H1 (cell line): Measurements from ENCODE around the gene C17orf114.

Experiments
- CTCF ChIA-PET: fragments of 300-600 bp; sonication (Branson Sonifier 250); formaldehyde crosslinking; loops from one replicate; lab custom pipeline; 2021; ENCODE audit not compliant: partially characterized antibody; lab: Charles Lee
- POLR2A ChIA-PET: fragments of 300-600 bp; sonication (Branson Sonifier 250); formaldehyde crosslinking; loops from one replicate; lab custom pipeline; 2021; ENCODE audit warnings: inconsistent platforms; ENCODE audit not compliant: partially characterized antibody; lab: Charles Lee
- DNase-seq, 2 experiments: peaks; one replicate each; pipeline versions ENCODE4 v3.0.0 to v3.0.0-alpha.2; 2010 to 2022; ENCODE audit warnings: low spot score in 2 of 2, low read depth in 1 of 2, mixed read lengths in 1 of 2
- FAIRE-seq: peaks from 2 replicates; lab custom pipeline; 2011; peaks lifted over from hg19 to GRCh38; lab: Jason Lieb, UNC
- H2AFZ ChIP-seq: 2 replicates; pipeline ENCODE4 v1.8.1; 2012; ENCODE audit warnings: low read length, inconsistent platforms
- H2AK5ac ChIP-seq: 2 replicates; pipeline ENCODE4 v1.6.1; 2013; ENCODE audit warnings: low read depth, low read length
- H2BK120ac ChIP-seq: replicated peaks from 2 replicates; pipeline ENCODE3; 2013; ENCODE audit warnings: low read depth, low read length, inconsistent platforms
- H2BK12ac ChIP-seq: 2 replicates; pipeline ENCODE4 v1.6.1; 2013; ENCODE audit warnings: low read depth, low read length
- H2BK15ac ChIP-seq: 2 replicates; pipeline ENCODE4 v1.6.1; 2013; ENCODE audit warnings: low read length
- H2BK20ac ChIP-seq: 2 replicates; pipeline ENCODE4 v1.6.1; 2013; ENCODE audit warnings: low read length
- H2BK5ac ChIP-seq: 2 replicates; pipeline ENCODE4 v1.6.1; 2013; ENCODE audit warnings: low read depth, low read length
- H3K14ac ChIP-seq: 2 replicates; pipeline ENCODE4 v1.6.1; 2013; ENCODE audit warnings: inconsistent platforms; ENCODE audit not compliant: insufficient read length
- H3K18ac ChIP-seq: 2 replicates; pipeline ENCODE4 v1.6.1; 2013; ENCODE audit warnings: low read length; ENCODE audit errors: extremely low read depth
- H3K23ac ChIP-seq: 2 replicates; pipeline ENCODE4 v1.6.1; 2013; ENCODE audit warnings: inconsistent platforms; ENCODE audit not compliant: insufficient read length
- H3K23me2 ChIP-seq: 2 replicates; pipeline ENCODE4 v1.6.1; 2013; ENCODE audit warnings: low read depth, low read length
- H3K27ac ChIP-seq: 2 replicates; pipeline ENCODE4 v1.6.1; 2011; ENCODE audit warnings: low read depth, low read length, inconsistent platforms
- H3K27me3 ChIP-seq, 4 experiments: replicated peaks in 1 of 4; 1 replicate in 1 of 4; 2 replicates in 3 of 4; pipeline versions ENCODE4 v1.6.1 to v1.8.1; 2011 to 2013; ENCODE audit warnings: low read length in 3 of 4, mild to moderate bottlenecking in 3 of 4, inconsistent platforms in 2 of 4, mixed read lengths in 2 of 4, moderate library complexity in 1 of 4; ENCODE audit not compliant: control insufficient read depth in 3 of 4, insufficient read depth in 3 of 4; ENCODE audit errors: extremely low read depth in 1 of 4
- H3K36me3 ChIP-seq, 4 experiments: 2 replicates each; pipeline versions ENCODE4 v1.6.1 to v1.8.1; 2011 to 2013; ENCODE audit warnings: mild to moderate bottlenecking in 4 of 4, low read length in 3 of 4, moderate library complexity in 2 of 4, control low read depth in 1 of 4, inconsistent platforms in 1 of 4; ENCODE audit not compliant: insufficient read depth in 4 of 4, control insufficient read depth in 2 of 4
- H3K4ac ChIP-seq: replicated peaks from 2 replicates; pipeline ENCODE3; 2013; ENCODE audit warnings: low read length, low read depth, mixed read lengths, inconsistent platforms; ENCODE audit not compliant: insufficient read length
- H3K4me1 ChIP-seq, 4 experiments: replicated peaks in 1 of 4; 1 replicate in 1 of 4; 2 replicates in 3 of 4; pipeline versions ENCODE4 v1.6.1 to v1.8.1; 2011 to 2013; ENCODE audit warnings: low read length in 3 of 4, inconsistent platforms in 2 of 4, mixed read lengths in 1 of 4; ENCODE audit not compliant: insufficient read depth in 4 of 4, control insufficient read depth in 3 of 4
- H3K4me2 ChIP-seq, 2 experiments: 2 replicates each; pipeline versions ENCODE4 v1.6.1 to v1.8.1; 2011 to 2013; ENCODE audit warnings: low read depth in 2 of 2, low read length in 2 of 2, control low read depth in 1 of 2, inconsistent platforms in 1 of 2, mild to moderate bottlenecking in 1 of 2; ENCODE audit not compliant: insufficient read depth in 1 of 2
- H3K4me3 ChIP-seq, 4 experiments: fragments of 200-600, 300-600 bp in 1 of 4; sonication (generic), shearing (Covaris generic), sonication (Bioruptor Twin) in 1 of 4; 2 replicates each; pipeline versions ENCODE4 v1.5.1 to v1.8.1; 2011 to 2016; ENCODE audit warnings: low read length in 4 of 4, low read depth in 3 of 4, control low read depth in 2 of 4, inconsistent platforms in 2 of 4, mild to moderate bottlenecking in 2 of 4, mixed read lengths in 1 of 4, moderate library complexity in 1 of 4; ENCODE audit not compliant: insufficient read depth in 2 of 4; ENCODE audit errors: extremely low read depth in 1 of 4
- H3K56ac ChIP-seq: replicated peaks from 2 replicates; pipeline ENCODE3; 2013; ENCODE audit warnings: low read depth, mild to moderate bottlenecking, mixed read lengths, low read length, inconsistent platforms; ENCODE audit not compliant: insufficient read length
- H3K79me1 ChIP-seq: 2 replicates; pipeline ENCODE4 v1.6.1; 2013; ENCODE audit warnings: low read depth, low read length, control low read depth
- H3K79me2 ChIP-seq, 2 experiments: 2 replicates each; pipeline versions ENCODE4 v1.6.1 to v1.8.1; 2012 to 2013; ENCODE audit warnings: low read length in 2 of 2, mild to moderate bottlenecking in 2 of 2, inconsistent platforms in 1 of 2; ENCODE audit not compliant: insufficient read depth in 2 of 2, control insufficient read depth in 1 of 2
- H3K9ac ChIP-seq, 4 experiments: replicated peaks in 1 of 4; 1 replicate in 1 of 4; 2 replicates in 3 of 4; pipeline versions ENCODE4 v1.6.1 to v1.8.1; 2011 to 2013; ENCODE audit warnings: low read depth in 3 of 4, low read length in 3 of 4, control low read depth in 2 of 4, mild to moderate bottlenecking in 2 of 4, moderate library complexity in 2 of 4, inconsistent platforms in 1 of 4; ENCODE audit errors: extremely low read depth in 1 of 4
- H3K9me3 ChIP-seq, 2 experiments: 2 replicates each; pipeline versions ENCODE4 v1.6.1 to v1.8.1; 2012 to 2013; ENCODE audit warnings: mild to moderate bottlenecking in 2 of 2, moderate library complexity in 2 of 2, control low read depth in 1 of 2, inconsistent platforms in 1 of 2, low read depth in 1 of 2, low read length in 1 of 2, mixed read lengths in 1 of 2; ENCODE audit not compliant: insufficient read depth in 2 of 2
- H4K20me1 ChIP-seq, 2 experiments: replicated peaks in 1 of 2; 2 replicates each; pipeline versions ENCODE3 to v1.8.1; 2011 to 2013; ENCODE audit warnings: inconsistent platforms in 2 of 2, low read length in 2 of 2, mild to moderate bottlenecking in 1 of 2; ENCODE audit not compliant: insufficient read depth in 2 of 2, control insufficient read depth in 1 of 2
- H4K5ac ChIP-seq: 2 replicates; pipeline ENCODE4 v1.6.1; 2013; ENCODE audit warnings: low read length, low read depth, mixed read lengths, inconsistent platforms; ENCODE audit not compliant: insufficient read length
- H4K8ac ChIP-seq: 2 replicates; pipeline ENCODE4 v1.8.0; 2013; ENCODE audit warnings: mild to moderate bottlenecking, moderate library complexity, low read length, inconsistent platforms; ENCODE audit not compliant: insufficient read depth; ENCODE audit errors: extremely low read depth
- H4K91ac ChIP-seq: replicated peaks from 2 replicates; pipeline ENCODE3; 2013; ENCODE audit warnings: low read length, mixed read lengths, inconsistent platforms; ENCODE audit not compliant: insufficient read length
- CBX5 ChIP-seq: fragments of 300-800, 300-1000 bp; sonication (generic); IDR thresholded peaks from 2 replicates; pipeline ENCODE4 v1.7.1; 2016; ENCODE audit warnings: antibody characterized with exemption, low read length, low read depth
- CTBP2 ChIP-seq: IDR thresholded peaks from 2 replicates; pipeline ENCODE4 v1.7.0; 2011; ENCODE audit warnings: borderline replicate concordance, mild to moderate bottlenecking, moderate library complexity, mixed read lengths, low read length; ENCODE audit not compliant: insufficient read depth, insufficient read length
- HDAC2 ChIP-seq, 2 experiments: fragments of 300-600 bp in 1 of 2; sonication (generic) in 1 of 2; IDR thresholded peaks; 2 replicates each; pipeline ENCODE4 v1.6.1; 2011 to 2012; ENCODE audit warnings: low read depth in 2 of 2, low read length in 2 of 2, mild to moderate bottlenecking in 2 of 2, moderate library complexity in 2 of 2, borderline replicate concordance in 1 of 2, inconsistent platforms in 1 of 2
- JUN ChIP-seq: IDR thresholded peaks from 2 replicates; pipeline ENCODE4 v1.6.1; 2011; ENCODE audit warnings: low read depth, mild to moderate bottlenecking, improper control_type of control experiment, low read length
- KDM1A ChIP-seq: fragments of 200-600, 300-600 bp; sonication (generic); IDR thresholded peaks from 2 replicates; pipeline ENCODE4 v1.7.1; 2016; ENCODE audit warnings: mild to moderate bottlenecking, low read length, borderline replicate concordance
- MAX ChIP-seq: IDR thresholded peaks from 2 replicates; pipeline ENCODE4 v1.6.1; 2012; ENCODE audit warnings: inconsistent platforms
- POLR2A ChIP-seq, 2 experiments: IDR thresholded peaks; 1 replicate in 1 of 2; 2 replicates in 1 of 2; pipeline ENCODE4 v1.6.1; 2011; ENCODE audit warnings: low read depth in 2 of 2, low read length in 2 of 2, mild to moderate bottlenecking in 2 of 2; ENCODE audit errors: control extremely low read depth in 1 of 2
- POLR2AphosphoS5 ChIP-seq: IDR thresholded peaks from 2 replicates; pipeline ENCODE4 v1.6.1; 2011; ENCODE audit warnings: low read depth, low read length
- RBBP5 ChIP-seq: IDR thresholded peaks from 2 replicates; pipeline ENCODE4 v1.7.1; 2012; ENCODE audit warnings: low read depth, mild to moderate bottlenecking, inconsistent platforms, low read length, moderate library complexity, borderline replicate concordance
- RFX5 ChIP-seq: IDR thresholded peaks from 2 replicates; pipeline ENCODE4 v1.6.1; 2011; ENCODE audit warnings: low read depth, low read length, improper control_type of control experiment, borderline replicate concordance
- SIN3A ChIP-seq, 2 experiments: IDR thresholded peaks in 1 of 2; conservative IDR thresholded peaks in 1 of 2; 2 replicates each; pipeline ENCODE4 v1.6.1; 2011 to 2012; ENCODE audit warnings: low read length in 2 of 2, improper control_type of control experiment in 1 of 2, low read depth in 1 of 2, mild to moderate bottlenecking in 1 of 2
- SIRT6 ChIP-seq: IDR thresholded peaks from one replicate; pipeline ENCODE4 v1.7.1; 2012; ENCODE audit warnings: low read length, inconsistent platforms
- WGBS, 2 experiments: shearing (Covaris generic) in 1 of 2; methylation state at CpG; one replicate each; pipeline versions ENCODE4 v1.1.6 to v1.1.7; 2013 to 2015; ENCODE audit warnings: low lambda C conversion rate in 2 of 2, mixed read lengths in 2 of 2, inconsistent platforms in 1 of 2, low coverage in 1 of 2, missing lambda C conversion rate in 1 of 2; ENCODE audit not compliant: insufficient replicate concordance in 2 of 2, insufficient coverage in 1 of 2, insufficient read length in 1 of 2; ENCODE audit errors: extremely low coverage in 1 of 2, missing lambda C conversion rate in 1 of 2; 5-methylcytosine and 5-hydroxymethylcytosine counted together

C17orf114 gene

GRCh38 chr17:4839221-4839620, 37.1 kb upstream of the C17orf114 start:
- Histone ChIP-seq H3K9ac (no peak overlapping the region), H2AK5ac (no peak overlapping the region), H4K8ac (no peak overlapping the region), H3K4me3 (no peak overlapping the region), H4K20me1 (peaks cover 0 to 8% of the 10 kb centered on the region in 2 experiments), H3K36me3 (peaks cover 0 to 7% (median under 1%) of the 10 kb centered on the region in 4 experiments; a peak in 1 of 8 replicates), H2AFZ (no peak overlapping the region)
- TF ChIP-seq RFX5: no peak
- TF ChIP-seq CTBP2: no peak
- TF ChIP-seq JUN: no peak
- no peak for TF ChIP-seq POLR2A (IDR thresholded peaks at IDR 0.05; ENCODE audit: control extremely low read depth in 1 of 2, low read depth in 2 of 2, low read length in 2 of 2)
- TF ChIP-seq CBX5: no peak
- TF ChIP-seq SIN3A (conservative IDR thresholded peaks at IDR 0.05 in 1 of 2, IDR thresholded peaks at IDR 0.05 in 1 of 2; ENCODE audit: low read depth in 1 of 2, low read length in 2 of 2): no peak
- TF ChIP-seq POLR2AphosphoS5: no peak
- TF ChIP-seq MAX: no peak
- no peak for TF ChIP-seq SIRT6
- no peak for TF ChIP-seq HDAC2 (IDR thresholded peaks at IDR 0.05; ENCODE audit: borderline replicate concordance in 1 of 2, low read depth in 2 of 2, low read length in 2 of 2)
- TF ChIP-seq KDM1A: no peak
- TF ChIP-seq RBBP5: no peak
- TF ChIP-seq, all 59 proteins: peak for 0
- no peak overlapping the region for H3K27ac ChIP-seq
- no peak overlapping the region for H4K91ac ChIP-seq
- H2BK20ac ChIP-seq: no peak overlapping the region
- no peak overlapping the region for H2BK12ac ChIP-seq
- no peak overlapping the region for H2BK15ac ChIP-seq
- POLR2A ChIA-PET: interaction anchor here (0.9 to 1.4 kb wide), 2 partner anchors 10 to 98 kb away, joined by 3 to 4 read pairs; no protein-coding TSS in a partner anchor
- DNase-seq (no peak), FAIRE-seq (no peak)
- no peak overlapping the region for H3K4me2 ChIP-seq
- no peaks in the 10 kb centered on the region for H3K27me3 ChIP-seq
- H2BK5ac ChIP-seq: no peak overlapping the region
- peaks cover 0 to 9% (median 6%) of the 10 kb centered on the region in 4 experiments; a peak in 6 of 7 replicates for H3K4me1 ChIP-seq
- no peak overlapping the region for H3K14ac ChIP-seq
- CTCF ChIA-PET: interaction anchor here (1.4 kb wide), 1 partner anchor 16 kb away, joined by 5 read pairs; no protein-coding TSS in a partner anchor
- peaks cover 10% of the 10 kb centered on the region for H3K79me1 ChIP-seq
- H3K23ac ChIP-seq: no peak overlapping the region
- no peak overlapping the region for H4K5ac ChIP-seq
- no peak overlapping the region for H3K4ac ChIP-seq
- H3K9me3 ChIP-seq: no peaks in the 10 kb centered on the region
- no peak overlapping the region for H2BK120ac ChIP-seq
- WGBS, 2 experiments: 94% methylated on average over 8 of the region's 8 CpGs; no CpG with 5 or more reads in 1 of the 2 experiments
- peaks cover 0 to 82% of the 10 kb centered on the region in 2 experiments; a peak in 3 of 4 replicates for H3K79me2 ChIP-seq
- peaks cover under 1% of the 10 kb centered on the region; the same call in 1 of the 2 replicates for H3K23me2 ChIP-seq
- no peak overlapping the region for H3K18ac ChIP-seq
- no peak overlapping the region for H3K56ac ChIP-seq
